Amniotic stem cell (primary cell): ENCODE results near the gene CACNA2D3.

Experiments used
- DNase-seq: peaks from one replicate; lab custom pipeline; 2025; lab: John Stamatoyannopoulos, UW

CACNA2D3 gene

DNA sequence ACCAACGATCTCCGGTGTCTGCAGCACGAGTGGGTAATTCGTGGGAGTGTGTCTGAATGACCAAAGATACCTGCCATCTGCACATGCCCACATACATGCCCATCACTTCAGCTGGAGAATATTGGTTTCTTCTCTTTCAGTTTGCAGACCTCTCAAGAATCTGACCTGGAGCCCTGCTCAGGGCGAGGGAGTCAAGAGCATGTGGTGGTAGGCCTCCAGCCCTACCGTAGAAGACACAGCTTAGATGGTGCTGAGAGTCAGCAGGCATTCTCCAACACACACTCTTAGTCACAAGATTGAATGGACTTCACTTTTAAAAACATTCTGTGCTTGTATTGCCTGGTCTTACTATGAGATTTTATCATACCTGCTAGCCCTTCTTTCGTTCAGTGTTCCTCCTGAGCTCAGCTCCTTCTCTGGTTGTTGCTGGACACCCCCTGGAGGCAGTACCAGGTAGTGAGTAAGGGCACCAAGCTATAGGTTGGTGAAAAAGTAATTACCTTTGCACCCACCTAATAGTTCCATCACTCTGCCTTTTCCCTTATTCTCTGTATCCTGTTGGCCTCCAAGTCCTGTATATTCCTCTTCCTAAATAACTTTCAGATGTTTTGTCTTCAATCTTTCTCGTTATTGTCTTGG lies 252.0 kb downstream of the CACNA2D3 start:
- no peak for DNase-seq

DNA sequence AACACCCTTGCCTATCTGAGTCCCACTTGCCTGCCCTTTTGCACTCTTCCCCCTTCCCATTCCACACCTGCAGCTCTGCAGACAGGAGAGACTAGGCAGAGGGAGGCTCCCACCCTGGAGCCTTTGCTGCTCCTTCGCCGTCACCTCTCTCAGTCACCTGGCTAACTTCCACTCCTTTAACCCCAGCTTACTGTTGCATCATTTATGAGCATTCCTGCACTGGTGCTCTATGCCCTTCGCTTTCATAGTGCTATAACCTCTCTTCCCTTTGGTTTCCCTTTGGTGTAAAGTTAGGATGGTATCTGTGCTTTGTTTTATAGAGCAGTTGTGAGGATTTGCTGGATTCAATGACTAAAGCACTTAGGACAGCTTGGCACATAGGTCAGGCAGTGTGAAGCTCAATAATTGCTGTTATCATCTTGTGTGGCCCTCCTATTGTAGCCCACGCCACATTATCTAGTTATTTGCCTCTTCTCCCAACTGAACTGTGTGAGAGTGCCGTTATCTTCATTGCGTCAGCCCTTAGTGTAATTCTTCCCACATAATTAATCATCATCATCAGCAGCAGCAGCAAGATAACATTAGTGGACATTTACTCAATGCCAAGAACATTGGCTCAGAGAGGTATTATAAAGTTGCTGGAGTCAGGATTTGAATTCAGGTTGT lies 253.9 kb downstream of the CACNA2D3 start:
- DNase-seq = no peak

DNA sequence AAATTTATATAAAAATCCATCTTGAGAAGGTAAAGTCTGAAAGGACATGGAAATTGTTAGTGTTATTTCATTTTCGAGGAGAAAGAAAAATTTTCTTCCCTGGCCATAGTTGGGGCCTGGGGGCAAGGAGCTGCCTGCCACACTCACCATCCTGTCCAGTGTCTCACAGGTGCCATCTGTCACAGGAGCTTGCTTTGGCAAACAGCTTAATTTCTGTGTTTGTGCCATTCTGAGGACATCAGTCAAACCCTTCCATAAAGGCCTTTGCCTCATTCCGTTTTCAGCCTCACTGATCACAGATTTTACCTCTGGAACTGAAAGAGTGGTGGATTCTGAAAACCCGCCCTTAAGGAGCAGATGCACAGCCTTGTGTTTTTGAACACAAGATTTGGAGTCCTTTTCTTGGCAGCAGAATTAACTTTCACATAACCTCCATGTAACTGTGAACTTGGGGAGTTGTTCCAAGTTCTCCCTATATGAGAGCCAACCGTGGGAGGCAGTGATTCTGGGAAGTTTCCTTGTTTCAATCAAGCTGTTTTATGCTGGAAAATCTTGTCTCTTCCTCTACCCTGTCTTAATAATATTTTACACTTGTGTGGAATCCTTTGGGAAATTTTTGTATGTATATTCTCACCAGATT lies 254.7 kb downstream of the CACNA2D3 start:
- DNase-seq = no peak

- no peak for DNase-seq
Observed at GRCh38 chr3:54378184-54378583, 255.8 kb downstream of the CACNA2D3 start.

DNA sequence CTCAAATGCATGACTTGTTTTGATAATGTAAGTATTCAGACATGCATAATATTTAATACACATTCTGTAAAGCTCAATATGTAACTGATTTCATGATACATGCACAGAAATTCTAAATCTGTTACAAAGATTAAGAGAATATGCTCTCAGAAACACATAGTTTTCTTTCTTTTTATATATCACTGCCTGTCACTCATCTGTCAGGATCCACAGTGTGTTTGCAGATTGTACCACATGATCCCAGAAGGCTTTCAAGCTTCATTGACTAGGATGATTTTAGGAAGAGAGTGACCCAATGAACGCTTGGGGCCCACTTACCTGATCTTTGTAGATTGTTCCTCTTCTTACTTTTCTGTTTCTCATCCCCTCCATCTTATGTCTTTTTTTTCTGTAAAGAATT lies 261.9 kb downstream of the CACNA2D3 start:
- no peak for DNase-seq

- DNase-seq = no peak
Observed at GRCh38 chr3:54390582-54390981, 268.2 kb downstream of the CACNA2D3 start.

- no peak for DNase-seq
Observed at GRCh38 chr3:54393150-54393549, 270.8 kb downstream of the CACNA2D3 start.

DNA sequence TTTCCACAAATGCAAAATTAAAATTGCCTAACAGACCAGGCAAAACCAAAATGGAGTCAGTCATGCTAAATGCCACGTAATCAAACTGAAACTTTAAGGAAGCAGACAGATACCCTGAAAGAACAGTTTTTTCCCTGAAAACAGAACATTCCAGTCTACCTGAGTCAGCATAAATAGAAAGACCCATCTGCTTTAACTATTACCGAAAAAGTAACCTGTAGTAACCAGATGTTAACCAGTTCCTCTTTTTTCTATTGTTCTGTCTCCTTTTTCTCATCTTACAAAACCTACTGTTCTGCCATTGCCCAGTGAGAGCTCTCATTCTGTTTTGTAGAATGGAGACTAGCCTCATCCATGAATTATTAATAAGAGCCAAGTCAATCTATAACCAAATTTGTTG lies 286.0 kb downstream of the CACNA2D3 start:
- no peak for DNase-seq

DNA sequence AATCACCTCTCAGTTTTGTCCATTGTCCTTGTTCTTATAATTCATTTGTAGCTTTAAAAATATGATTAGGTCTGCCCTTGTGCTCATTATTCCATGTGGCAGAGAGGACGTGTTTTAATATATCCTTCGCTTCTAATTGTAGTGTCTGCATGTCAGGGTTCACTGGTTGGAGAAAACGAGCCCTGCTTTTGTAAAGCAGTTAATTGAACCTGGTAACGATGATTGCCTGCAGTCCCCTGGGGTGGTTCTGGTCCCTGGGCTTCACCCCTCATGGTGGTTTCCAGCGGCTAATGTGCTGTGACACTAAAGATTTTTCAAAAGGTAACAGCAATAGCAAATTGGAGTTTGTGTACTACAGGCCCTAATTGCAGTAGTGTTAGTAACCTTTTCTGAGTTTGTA lies 299.6 kb downstream of the CACNA2D3 start:
- DNase-seq = no peak

DNA sequence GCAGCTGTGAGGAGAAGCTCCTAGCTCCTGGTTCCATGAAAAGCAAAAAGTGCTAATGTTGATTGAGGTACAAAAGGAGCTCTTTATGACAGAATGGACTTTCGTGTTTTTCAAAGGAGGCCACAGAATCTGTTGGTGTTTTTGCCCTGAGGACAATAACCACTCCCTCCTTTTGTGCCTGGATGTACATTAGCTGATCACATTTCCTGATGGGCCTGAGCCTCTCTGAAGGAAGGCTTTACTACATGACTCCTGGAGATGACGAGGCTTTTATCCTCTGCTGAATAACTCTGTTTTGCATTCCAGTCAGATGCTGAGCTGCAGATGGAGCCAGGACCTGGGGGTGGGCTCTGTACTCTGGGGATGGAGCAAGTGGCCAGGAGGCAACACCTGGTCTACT lies 301.9 kb downstream of the CACNA2D3 start:
- DNase-seq = no peak

- no peak for DNase-seq
Observed at GRCh38 chr3:54426381-54426780, 304.0 kb downstream of the CACNA2D3 start.

DNA sequence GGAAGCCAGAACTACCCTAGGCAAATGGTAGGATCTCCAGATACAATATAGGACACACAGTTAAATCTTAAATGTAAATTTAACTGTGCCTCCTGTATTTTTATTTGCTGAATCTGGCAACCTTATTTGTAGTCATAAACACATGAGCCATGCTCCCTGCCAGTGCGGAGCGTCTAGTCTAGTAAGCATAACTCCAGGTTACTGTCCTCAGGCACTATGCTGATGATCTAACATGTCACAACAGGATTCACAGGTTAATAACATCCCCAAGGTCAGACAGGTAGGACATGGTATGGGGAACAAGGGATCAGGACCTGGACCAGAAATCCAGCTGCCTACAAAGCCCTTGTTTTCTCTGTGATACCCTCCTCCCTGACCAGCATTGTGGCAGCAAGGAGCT lies 305.1 kb downstream of the CACNA2D3 start:
- no peak for DNase-seq

GRCh38 chr3:54427941-54428871 lies 305.9 kb downstream of the CACNA2D3 start:
- DNase-seq = peak; percentile 81

DNA sequence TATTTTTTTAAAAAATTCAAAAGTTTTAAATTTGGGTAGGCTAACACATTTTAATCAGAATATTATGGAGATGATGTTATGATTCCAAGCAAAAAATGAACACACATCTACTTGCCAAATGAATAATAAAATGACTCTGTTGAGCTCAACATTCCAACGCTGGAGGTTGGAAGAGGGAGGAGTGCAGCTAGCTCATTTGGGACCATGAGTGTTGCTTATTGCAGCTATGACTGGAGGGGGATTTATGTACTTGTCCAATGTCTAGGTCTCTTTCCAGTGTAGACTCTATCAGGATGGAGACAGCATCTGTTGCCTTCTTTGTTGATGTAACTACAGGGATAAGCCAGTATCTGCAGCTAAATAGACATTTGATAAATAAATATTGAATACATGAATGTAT lies 310.6 kb downstream of the CACNA2D3 start:
- DNase-seq = no peak

DNA sequence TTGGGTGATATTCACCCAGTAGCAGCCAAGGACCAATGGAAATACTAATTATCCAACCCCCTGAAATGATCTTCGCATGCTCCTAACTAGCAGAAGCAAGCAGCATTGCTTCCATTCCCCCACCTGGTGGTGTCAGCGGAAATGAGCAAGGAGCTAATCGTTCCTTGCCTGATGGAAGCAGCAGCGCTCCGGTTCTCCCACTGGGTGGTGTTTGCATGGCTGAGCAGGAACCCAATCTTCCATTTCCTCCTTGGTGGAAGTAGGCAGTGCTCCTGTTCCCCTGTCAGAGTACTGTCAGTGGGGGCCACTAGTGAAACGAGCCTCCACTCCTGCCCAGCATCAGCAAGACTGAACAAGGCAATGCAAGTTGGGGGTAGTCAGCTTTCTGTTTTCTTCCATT lies 311.5 kb downstream of the CACNA2D3 start:
- no peak for DNase-seq

GRCh38 chr3:54434756-54435155 lies 312.4 kb downstream of the CACNA2D3 start:
- DNase-seq = no peak

DNA sequence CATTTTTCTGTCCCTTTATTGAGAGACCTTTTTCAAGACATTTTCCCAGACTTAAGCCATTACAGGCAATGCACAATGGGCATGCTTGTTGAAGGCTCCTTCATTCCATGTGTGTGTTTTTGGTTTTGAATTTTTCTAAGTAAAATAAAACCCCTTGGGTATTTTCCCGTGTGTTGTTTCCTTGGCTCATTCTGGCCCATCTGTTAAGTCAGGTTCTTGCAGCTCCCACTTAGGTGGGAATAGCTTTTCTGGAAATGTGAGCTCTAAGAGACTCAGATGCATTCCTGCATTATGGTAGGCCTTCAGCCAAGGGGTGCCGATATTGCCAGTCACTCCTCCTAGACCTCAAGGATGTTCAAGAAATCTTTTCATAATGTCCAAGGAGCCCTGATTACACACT lies 314.9 kb downstream of the CACNA2D3 start:
- DNase-seq = no peak

GRCh38 chr3:54443561-54444161 lies 321.3 kb downstream of the CACNA2D3 start:
- DNase-seq = no peak

GRCh38 chr3:54445630-54446029 lies 323.3 kb downstream of the CACNA2D3 start:
- no peak for DNase-seq

DNA sequence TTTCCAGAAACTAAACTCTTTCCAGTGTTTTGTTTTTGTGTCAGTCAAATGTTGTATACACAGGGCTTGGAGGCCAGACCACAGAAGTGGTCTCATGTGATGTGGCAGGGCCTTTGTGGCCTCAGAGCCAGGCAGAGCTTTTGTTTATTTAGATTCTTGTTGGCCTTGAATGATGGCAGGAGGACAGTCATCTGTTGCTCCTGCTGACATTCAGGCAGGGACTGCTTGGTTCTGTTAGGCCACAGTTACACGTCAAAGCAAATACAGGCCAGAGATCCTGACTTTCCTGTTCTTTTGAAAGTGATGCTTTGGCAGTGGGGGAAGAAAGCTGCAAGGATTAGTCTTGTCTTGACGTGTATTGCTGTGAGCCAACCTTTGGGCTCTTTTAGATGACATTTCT lies 325.1 kb downstream of the CACNA2D3 start:
- DNase-seq = no peak

- DNase-seq = no peak
Observed at GRCh38 chr3:54454806-54455205, 332.5 kb downstream of the CACNA2D3 start.

GRCh38 chr3:54458357-54458756 lies 336.0 kb downstream of the CACNA2D3 start:
- DNase-seq = no peak
